Right lobe of liver (tissue), 4 donors: ENCODE measurements around the gene HES2.

Experiments
- CTCF ChIP-seq, 4 donors: fragments of 200-600 bp in 3 of 4; fragments of 450-650 bp in 1 of 4; IDR thresholded peaks; one replicate each; pipeline versions ENCODE4 v1.5.1 to v1.8.0; 2016 to 2022; ENCODE audit warnings: antibody characterized with exemption in 4 of 4, mild to moderate bottlenecking in 2 of 4
- POLR2A ChIP-seq: fragments of 450-650 bp; IDR thresholded peaks from one replicate; pipeline ENCODE4 v1.6.1; 2017; ENCODE audit warnings: antibody characterized with exemption, mild to moderate bottlenecking
- donor health status: DM: no; HTN: no; CAD: no.
- donor health status: DM: no; HTN: no; CAD: no.
- donor health status: DM: no; HTN: yes; CAD: no.

GRCh38 chr1:6424619-6425593 lies 5.2 kb upstream of the HES2 start, which contains the start of gene ESPN:
- TF ChIP-seq CTCF (IDR thresholded peaks at IDR 0.05) (no peak), POLR2A (no peak)
